Keratinocyte (primary cell): ENCODE data around the gene NCAM2. TPM values are rescaled to one million over a fixed set of nuclear protein-coding genes. Genes with fewer than 3 reads are reported as not detected.

Experiments
- DNase-seq: peaks from one replicate; pipeline ENCODE4 v3.0.0-alpha.2; 2011; ENCODE audit warnings: low read depth, missing footprints, low spot score
- FAIRE-seq: peaks from 2 replicates; lab custom pipeline; 2011; peaks lifted over from hg19 to GRCh38; lab: Jason Lieb, UNC
- H2AFZ ChIP-seq: 2 replicates; pipeline ENCODE4 v1.6.0; 2012; ENCODE audit warnings: low read length, control low read depth, inconsistent platforms; ENCODE audit not compliant: control insufficient read depth
- H3K27ac ChIP-seq: 2 replicates; pipeline ENCODE4 v1.5.1; 2011; ENCODE audit warnings: low read length; ENCODE audit not compliant: control insufficient read depth, insufficient read depth
- H3K27me3 ChIP-seq: 3 replicates; pipeline ENCODE4 v1.6.0; 2011; ENCODE audit warnings: low read length; ENCODE audit not compliant: control insufficient read depth, insufficient read depth; ENCODE audit errors: extremely low read depth
- H3K36me3 ChIP-seq, 2 experiments: 2 replicates in 1 of 2; 3 replicates in 1 of 2; pipeline ENCODE4 v1.5.1; 2011; ENCODE audit warnings: low read length in 2 of 2, mild to moderate bottlenecking in 1 of 2; ENCODE audit not compliant: control insufficient read depth in 2 of 2, insufficient read depth in 2 of 2; ENCODE audit errors: extremely low read depth in 1 of 2
- H3K4me1 ChIP-seq: 3 replicates; pipeline ENCODE4 v1.5.1; 2011; ENCODE audit warnings: low read length; ENCODE audit not compliant: control insufficient read depth, insufficient read depth; ENCODE audit errors: extremely low read depth
- H3K4me2 ChIP-seq: 3 replicates; pipeline ENCODE4 v1.6.0; 2011; ENCODE audit warnings: low read depth, low read length; ENCODE audit not compliant: control insufficient read depth, insufficient read depth; ENCODE audit errors: extremely low read depth
- H3K4me3 ChIP-seq, 3 experiments: fragments of 200-600 bp in 1 of 3; sonication (generic) in 1 of 3; 2 replicates in 2 of 3; 3 replicates in 1 of 3; pipeline ENCODE4 v1.5.1; 2011 to 2016; ENCODE audit warnings: low read length in 3 of 3, mild to moderate bottlenecking in 3 of 3, control low read depth in 2 of 3, inconsistent platforms in 1 of 3, low read depth in 1 of 3, mixed read lengths in 1 of 3, mixed run types in 1 of 3, moderate library complexity in 1 of 3; ENCODE audit not compliant: control insufficient read depth in 2 of 3, insufficient read depth in 2 of 3; ENCODE audit errors: extremely low read depth in 1 of 3
- H3K79me2 ChIP-seq: 2 replicates; pipeline ENCODE4 v1.6.0; 2012; ENCODE audit warnings: low read length; ENCODE audit not compliant: control insufficient read depth, insufficient read depth
- H3K9ac ChIP-seq: 3 replicates; pipeline ENCODE4 v1.6.0; 2011; ENCODE audit warnings: low read length; ENCODE audit not compliant: control insufficient read depth, insufficient read depth; ENCODE audit errors: extremely low read depth
- H3K9me1 ChIP-seq: 3 replicates; pipeline ENCODE4 v1.6.0; 2011; ENCODE audit warnings: low read length; ENCODE audit not compliant: control insufficient read depth, insufficient read depth; ENCODE audit errors: extremely low read depth
- H3K9me3 ChIP-seq: 2 replicates; pipeline ENCODE4 v1.5.1; 2012; ENCODE audit warnings: low read depth, low read length; ENCODE audit not compliant: control insufficient read depth
- H4K20me1 ChIP-seq: 3 replicates; pipeline ENCODE4 v1.6.0; 2011; ENCODE audit warnings: low read length; ENCODE audit not compliant: control insufficient read depth, insufficient read depth; ENCODE audit errors: extremely low read depth
- EZH2 ChIP-seq: IDR thresholded peaks from one replicate; pipeline ENCODE4 v1.6.1; 2012; ENCODE audit warnings: inconsistent platforms, mild to moderate bottlenecking, low read length, moderate library complexity
- dilution Hi-C: fragments of 300-500 bp; cut with MboI; formaldehyde crosslinking; loops from one replicate; pipeline ENCODE4 v1.7.0; 2020; ENCODE audit warnings: low sequenced_read_pairs; ENCODE audit not compliant: extremely low pct_ligation_motif_present
- polyA plus RNA-seq, 5 experiments: library from polyadenylated mRNA; depleted of rRNA in 3 of 5; stranded (reverse) in 3 of 5; stranded (forward) in 1 of 5; unstranded in 1 of 5; fragments of >200 nt; gene quantifications; 1 replicate in 1 of 5; 2 replicates in 3 of 5; 3 replicates in 1 of 5; pipeline versions ENCODE4 v1.2.1 to v1.2.3, GENCODE V29; 2011 to 2012; ENCODE audit warnings: missing spikeins in 2 of 5, low read depth in 1 of 5, low replicate concordance in 1 of 5
- TF ChIP-seq, protein P1 (sequence below), 3 experiments: IDR thresholded peaks in 1 of 3; conservative IDR thresholded peaks in 1 of 3; optimal IDR thresholded peaks in 1 of 3; 2 replicates in 2 of 3; 3 replicates in 1 of 3; pipeline versions ENCODE3 to v1.5.1; 2011; ENCODE audit warnings: low read length in 3 of 3, mild to moderate bottlenecking in 3 of 3, moderate library complexity in 2 of 3, control low read depth in 1 of 3, inconsistent platforms in 1 of 3; ENCODE audit not compliant: insufficient read depth in 2 of 3; ENCODE audit errors: extremely low read depth in 1 of 3

Gene NCAM2
- polyA plus RNA-seq, 1 donor (not counting 4 experiments of a cell fraction or from before 2014, with no cell fraction given) = 0.16 TPM

DNA sequence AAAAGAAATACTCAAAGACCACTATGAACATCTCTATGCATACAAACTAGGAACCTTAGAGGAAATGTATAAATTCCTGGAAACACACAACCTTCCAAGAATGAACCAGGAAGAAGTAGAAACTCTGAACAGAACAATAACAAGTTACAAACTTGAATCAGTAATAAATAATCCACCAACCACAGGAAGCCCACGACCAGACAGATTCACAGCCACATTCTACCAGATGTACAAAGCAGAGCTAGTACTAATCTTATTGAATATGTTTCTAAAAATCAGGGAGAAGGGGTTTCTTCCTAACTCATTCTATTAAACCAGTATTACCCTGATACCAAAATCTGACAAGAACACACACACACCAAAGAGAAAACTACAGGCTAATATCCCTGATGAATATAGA, 263.8 kb downstream of the NCAM2 start:
- Histone ChIP-seq H3K9me3 (no peaks in the 10 kb centered on the region), H4K20me1 (no peaks in the 10 kb centered on the region), H3K9ac (no peak overlapping the region), H3K79me2 (no peaks in the 10 kb centered on the region), H3K9me1 (no peaks in the 10 kb centered on the region), H3K4me3 (no peak overlapping the region), H3K4me1 (no peaks in the 10 kb centered on the region), H3K36me3 (no peaks in the 10 kb centered on the region), H3K4me2 (no peak overlapping the region), H3K27me3 (no peaks in the 10 kb centered on the region), H3K27ac (no peak overlapping the region), H2AFZ (no peak overlapping the region)
- DNase-seq (no peak), FAIRE-seq (no peak)
- dilution Hi-C loops = no loop called here
- no peak for TF ChIP-seq EZH2
- TF ChIP-seq, protein P1, sequence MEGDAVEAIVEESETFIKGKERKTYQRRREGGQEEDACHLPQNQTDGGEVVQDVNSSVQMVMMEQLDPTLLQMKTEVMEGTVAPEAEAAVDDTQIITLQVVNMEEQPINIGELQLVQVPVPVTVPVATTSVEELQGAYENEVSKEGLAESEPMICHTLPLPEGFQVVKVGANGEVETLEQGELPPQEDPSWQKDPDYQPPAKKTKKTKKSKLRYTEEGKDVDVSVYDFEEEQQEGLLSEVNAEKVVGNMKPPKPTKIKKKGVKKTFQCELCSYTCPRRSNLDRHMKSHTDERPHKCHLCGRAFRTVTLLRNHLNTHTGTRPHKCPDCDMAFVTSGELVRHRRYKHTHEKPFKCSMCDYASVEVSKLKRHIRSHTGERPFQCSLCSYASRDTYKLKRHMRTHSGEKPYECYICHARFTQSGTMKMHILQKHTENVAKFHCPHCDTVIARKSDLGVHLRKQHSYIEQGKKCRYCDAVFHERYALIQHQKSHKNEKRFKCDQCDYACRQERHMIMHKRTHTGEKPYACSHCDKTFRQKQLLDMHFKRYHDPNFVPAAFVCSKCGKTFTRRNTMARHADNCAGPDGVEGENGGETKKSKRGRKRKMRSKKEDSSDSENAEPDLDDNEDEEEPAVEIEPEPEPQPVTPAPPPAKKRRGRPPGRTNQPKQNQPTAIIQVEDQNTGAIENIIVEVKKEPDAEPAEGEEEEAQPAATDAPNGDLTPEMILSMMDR (optimal IDR thresholded peaks at IDR 0.05 in 1 of 3, IDR thresholded peaks at IDR 0.05 in 1 of 3, conservative IDR thresholded peaks at IDR 0.05 in 1 of 3; ENCODE audit: extremely low read depth in 1 of 3, insufficient read depth in 2 of 3, low read length in 3 of 3) = no peak

DNA sequence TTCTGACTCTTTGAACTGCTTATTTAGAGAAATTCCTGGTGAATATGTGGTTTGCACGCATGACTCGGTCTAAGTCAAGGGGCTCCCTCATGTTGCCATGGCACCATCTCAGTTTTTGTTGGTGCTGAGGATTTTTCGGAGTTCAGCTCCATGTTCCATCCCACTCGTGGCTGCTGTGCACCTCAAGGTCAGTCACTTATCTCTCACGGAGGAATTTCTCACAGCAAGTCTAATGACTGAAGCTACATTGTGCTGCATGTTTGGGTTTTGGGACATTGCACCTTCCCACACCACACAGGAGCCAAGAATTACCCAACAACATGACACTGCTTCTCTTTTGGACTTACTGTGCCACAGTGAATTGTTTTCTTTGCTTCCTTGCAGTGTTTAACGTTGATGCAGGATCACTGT, 269.9 kb downstream of the NCAM2 start:
- DNase-seq = no peak
- Histone ChIP-seq H3K4me3 (no peak overlapping the region), H2AFZ (no peak overlapping the region), H4K20me1 (no peaks in the 10 kb centered on the region), H3K79me2 (no peaks in the 10 kb centered on the region), H3K9ac (no peak overlapping the region), H3K9me3 (no peaks in the 10 kb centered on the region), H3K4me2 (no peak overlapping the region), H3K27ac (no peak overlapping the region), H3K27me3 (no peaks in the 10 kb centered on the region), H3K4me1 (no peaks in the 10 kb centered on the region), H3K36me3 (no peaks in the 10 kb centered on the region), H3K9me1 (no peaks in the 10 kb centered on the region)
- FAIRE-seq = no peak
- dilution Hi-C loops = no loop called here
- TF ChIP-seq EZH2 = no peak
- TF ChIP-seq, protein P1 (optimal IDR thresholded peaks at IDR 0.05 in 1 of 3, IDR thresholded peaks at IDR 0.05 in 1 of 3, conservative IDR thresholded peaks at IDR 0.05 in 1 of 3; ENCODE audit: extremely low read depth in 1 of 3, insufficient read depth in 2 of 3, low read length in 3 of 3) = no peak
